ENCODE data around the gene NTRK3. TPM values are rescaled to one million over a fixed set of nuclear protein-coding genes. Genes with fewer than 3 reads are reported as not detected.

Gene NTRK3
- polyA plus RNA-seq, 1 donor (not counting 4 experiments of a cell fraction or from before 2014, with no cell fraction given): not detected

GRCh38 chr15:88249220-88249619 is 7.3 kb downstream of the NTRK3 start:
- Histone ChIP-seq H3K4me3 (ENCODE audit: control insufficient read depth in 2 of 3, extremely low read depth in 1 of 3, insufficient read depth in 2 of 3, low read depth in 1 of 3, low read length in 3 of 3) (no peak overlapping the region), H3K79me2 (ENCODE audit: control insufficient read depth, insufficient read depth, low read length) (no peaks in the 10 kb centered on the region), H4K20me1 (ENCODE audit: control insufficient read depth, extremely low read depth, insufficient read depth, low read length) (no peaks in the 10 kb centered on the region), H3K27ac (ENCODE audit: control insufficient read depth, insufficient read depth, low read length) (no peak overlapping the region), H3K9ac (ENCODE audit: control insufficient read depth, extremely low read depth, insufficient read depth, low read length) (no peak overlapping the region), H3K36me3 (ENCODE audit: control insufficient read depth in 2 of 2, extremely low read depth in 1 of 2, insufficient read depth in 2 of 2, low read length in 2 of 2) (no peaks in the 10 kb centered on the region), H3K4me1 (ENCODE audit: control insufficient read depth, extremely low read depth, insufficient read depth, low read length) (no peaks in the 10 kb centered on the region), H3K27me3 (ENCODE audit: control insufficient read depth, extremely low read depth, insufficient read depth, low read length) (peaks cover 11% of the 10 kb centered on the region), H3K9me1 (ENCODE audit: control insufficient read depth, extremely low read depth, insufficient read depth, low read length) (no peaks in the 10 kb centered on the region), H3K4me2 (ENCODE audit: control insufficient read depth, extremely low read depth, insufficient read depth, low read depth, low read length) (no peak overlapping the region), H2AFZ (ENCODE audit: control insufficient read depth, low read length) (no peak overlapping the region), H3K9me3 (ENCODE audit: control insufficient read depth, low read depth, low read length) (no peaks in the 10 kb centered on the region)
- TF ChIP-seq CTCF (optimal IDR thresholded peaks at IDR 0.05 in 1 of 3, IDR thresholded peaks at IDR 0.05 in 1 of 3, conservative IDR thresholded peaks at IDR 0.05 in 1 of 3; ENCODE audit: extremely low read depth in 1 of 3, insufficient read depth in 2 of 3, low read length in 3 of 3) (no peak), EZH2 (IDR thresholded peaks at IDR 0.05; ENCODE audit: low read length) (no peak)
- DNase-seq (ENCODE audit: low read depth, low spot score) (no peak), FAIRE-seq (no peak)
- dilution Hi-C loops (cut with MboI; ENCODE audit: extremely low pct_ligation_motif_present, low sequenced_read_pairs): no loop called here

- no peaks in the 10 kb centered on the region for H3K79me2 ChIP-seq (ENCODE audit: control insufficient read depth, insufficient read depth, low read length)
- H3K36me3 ChIP-seq (ENCODE audit: control insufficient read depth in 2 of 2, extremely low read depth in 1 of 2, insufficient read depth in 2 of 2, low read length in 2 of 2): no peaks in the 10 kb centered on the region
- no peaks in the 10 kb centered on the region for H3K9me1 ChIP-seq (ENCODE audit: control insufficient read depth, extremely low read depth, insufficient read depth, low read length)
- FAIRE-seq (no peak), DNase-seq (ENCODE audit: low read depth, low spot score) (no peak)
- peaks cover 4% of the 10 kb centered on the region for H3K27me3 ChIP-seq (ENCODE audit: control insufficient read depth, extremely low read depth, insufficient read depth, low read length)
- no peak overlapping the region for H3K4me3 ChIP-seq (ENCODE audit: control insufficient read depth in 2 of 3, extremely low read depth in 1 of 3, insufficient read depth in 2 of 3, low read depth in 1 of 3, low read length in 3 of 3)
- no peak overlapping the region for H3K4me2 ChIP-seq (ENCODE audit: control insufficient read depth, extremely low read depth, insufficient read depth, low read depth, low read length)
- H4K20me1 ChIP-seq (ENCODE audit: control insufficient read depth, extremely low read depth, insufficient read depth, low read length): no peaks in the 10 kb centered on the region
- no peak overlapping the region for H3K9ac ChIP-seq (ENCODE audit: control insufficient read depth, extremely low read depth, insufficient read depth, low read length)
- no peaks in the 10 kb centered on the region for H3K9me3 ChIP-seq (ENCODE audit: control insufficient read depth, low read depth, low read length)
- no peak overlapping the region for H2AFZ ChIP-seq (ENCODE audit: control insufficient read depth, low read length)
- no peaks in the 10 kb centered on the region for H3K4me1 ChIP-seq (ENCODE audit: control insufficient read depth, extremely low read depth, insufficient read depth, low read length)
- H3K27ac ChIP-seq (ENCODE audit: control insufficient read depth, insufficient read depth, low read length): no peak overlapping the region
- dilution Hi-C loops (cut with MboI; ENCODE audit: extremely low pct_ligation_motif_present, low sequenced_read_pairs): no loop called here
- TF ChIP-seq EZH2 (IDR thresholded peaks at IDR 0.05; ENCODE audit: low read length) (no peak), CTCF (optimal IDR thresholded peaks at IDR 0.05 in 1 of 3, IDR thresholded peaks at IDR 0.05 in 1 of 3, conservative IDR thresholded peaks at IDR 0.05 in 1 of 3; ENCODE audit: extremely low read depth in 1 of 3, insufficient read depth in 2 of 3, low read length in 3 of 3) (no peak)
Measured at GRCh38 chr15:88247914-88248313, 8.6 kb downstream of the NTRK3 start.
